ENCODE results near the gene FER.
"Not testable (repeated sequence)": the region's sequence is repeated elsewhere in the genome, so short reads cannot be mapped to it uniquely, and the experiment has no call there.

Gene FER

DNA sequence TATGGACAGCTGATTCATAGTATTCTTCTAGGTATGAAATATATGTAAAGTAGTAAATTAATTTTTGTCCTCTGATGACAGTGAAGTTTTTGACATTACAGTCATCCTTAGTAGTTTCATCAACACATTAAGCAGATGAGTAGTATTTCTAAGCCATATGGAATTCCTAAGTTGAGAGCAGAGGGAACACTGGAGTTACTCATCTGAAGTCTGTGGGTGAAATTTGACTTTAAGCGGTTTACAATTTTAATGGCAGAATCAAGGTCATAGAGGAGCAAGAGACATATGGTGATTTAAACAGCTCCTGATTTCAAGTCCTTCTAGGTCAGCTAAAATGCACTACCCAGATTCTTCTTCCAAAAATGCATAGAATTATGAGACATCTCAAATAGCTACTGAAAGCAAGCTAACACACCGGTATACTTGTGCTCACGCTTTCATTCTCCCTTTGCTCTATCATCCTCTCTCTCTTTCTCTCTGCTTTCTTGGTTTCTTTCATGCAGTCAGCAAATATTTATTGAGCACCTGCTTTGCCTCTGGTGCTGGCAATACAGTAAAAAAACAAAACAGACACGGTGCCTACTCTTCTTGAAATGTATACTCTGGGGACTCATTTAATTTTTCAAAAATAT lies 235.9 kb downstream of the FER start:
- DNase-seq, result peak; percentile 78

DNA sequence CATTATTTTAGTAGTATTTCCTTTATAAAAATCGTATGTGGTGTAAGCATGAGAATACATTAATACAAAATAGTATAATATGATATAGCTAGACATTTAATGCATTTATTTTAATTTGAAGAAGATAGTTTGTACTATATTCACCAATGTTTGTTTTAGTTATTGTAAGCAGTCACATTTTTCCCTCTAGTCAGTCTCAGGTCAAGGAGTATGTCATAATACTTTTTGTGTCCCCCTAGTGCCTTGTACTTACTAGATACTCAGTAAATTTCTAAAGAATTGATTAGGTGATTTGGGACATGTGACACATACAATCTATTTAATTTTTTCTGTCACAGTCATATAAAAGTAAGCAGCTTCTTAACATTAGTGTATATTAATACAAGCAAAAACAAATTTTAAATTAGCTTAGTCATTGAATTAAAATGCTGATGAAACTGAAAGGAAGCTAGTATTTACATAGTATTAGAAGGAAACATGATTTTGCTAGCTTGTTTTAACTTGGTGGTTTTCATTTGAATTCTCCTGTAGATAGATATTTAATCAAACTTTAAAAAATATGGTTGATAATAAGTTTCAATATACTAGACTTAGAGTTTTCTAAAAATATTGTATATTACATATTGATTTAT lies 242.2 kb downstream of the FER start:
- peak; percentile 21 for DNase-seq

GRCh38 chr5:108992396-108993085 lies 244.8 kb downstream of the FER start:
- DNase-seq, result not testable (repeated sequence)

DNA sequence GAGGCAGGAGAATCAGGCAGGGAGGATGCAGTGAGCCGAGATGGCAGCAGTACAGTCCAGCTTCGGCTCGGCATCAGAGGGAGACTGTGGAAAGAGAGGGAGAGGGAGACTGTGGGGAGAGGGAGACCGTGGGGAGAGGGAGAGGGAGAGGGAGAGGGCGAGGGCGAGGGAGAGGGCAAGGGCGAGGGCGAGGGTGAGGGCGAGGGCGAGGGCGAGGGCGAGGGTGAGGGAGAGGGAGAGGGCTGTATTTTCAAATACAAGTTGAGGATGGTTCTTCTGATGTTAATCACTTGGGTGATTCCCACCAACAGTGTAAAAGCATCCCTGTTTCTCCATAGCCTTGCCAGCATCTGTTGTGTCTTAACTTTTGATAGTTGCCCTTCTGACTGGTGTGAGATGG lies 245.7 kb downstream of the FER start:
- not testable (repeated sequence) for DNase-seq

GRCh38 chr5:108997720-108998119 lies 250.0 kb downstream of the FER start:
- no peak for DNase-seq

DNA sequence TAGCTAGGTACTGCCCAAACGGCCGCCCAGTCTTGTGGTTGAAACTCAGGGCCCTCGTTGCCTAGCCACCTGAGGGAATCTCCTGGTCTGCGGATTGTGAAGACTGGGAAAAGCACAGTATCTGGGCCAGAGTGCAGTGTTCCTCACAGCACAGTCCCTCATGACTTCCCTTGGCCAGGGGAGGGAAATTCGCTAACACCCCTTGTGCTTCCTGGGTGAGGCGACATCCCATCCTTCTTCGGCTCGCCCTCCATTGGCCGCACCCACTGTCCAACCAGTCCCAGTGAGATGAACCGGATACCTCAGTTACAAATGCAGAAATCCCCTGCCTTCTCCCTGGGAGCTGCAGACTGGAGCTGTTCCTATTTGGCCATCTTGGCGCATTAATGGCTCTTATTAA lies 250.5 kb downstream of the FER start:
- no peak for DNase-seq

GRCh38 chr5:109003928-109004327 lies 256.2 kb downstream of the FER start:
- no peak for DNase-seq

DNA sequence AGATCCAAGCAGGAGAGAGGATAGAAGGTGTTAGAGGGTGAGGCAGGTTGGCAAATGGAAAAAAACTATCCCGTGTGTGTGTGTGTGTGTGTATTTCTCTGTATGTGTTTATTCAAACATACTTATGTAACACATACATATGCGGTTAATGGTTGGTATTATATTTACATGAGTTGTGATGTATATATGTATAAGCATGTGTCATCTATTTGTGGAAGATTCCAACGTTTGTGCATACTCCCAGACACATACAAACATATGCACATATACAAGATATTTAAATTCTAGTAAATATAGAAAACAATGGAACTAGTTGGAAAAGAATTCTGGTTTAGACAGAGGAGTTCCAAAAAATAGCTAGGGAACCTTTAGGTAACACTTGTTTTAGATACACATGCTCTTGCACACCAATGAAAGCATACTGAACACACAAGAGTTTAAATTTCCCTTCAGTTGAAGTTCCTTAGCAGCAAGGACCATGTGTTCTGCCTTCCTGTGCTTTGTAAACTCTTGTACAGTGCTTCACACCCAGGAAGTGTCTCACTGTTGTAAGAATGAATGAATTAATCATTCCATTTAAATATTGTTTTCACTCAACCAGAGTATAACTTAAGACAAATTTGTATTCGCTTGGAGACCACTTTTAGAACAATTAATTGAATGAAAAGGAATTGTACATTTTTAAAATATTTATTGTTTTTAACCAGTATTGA lies 257.8 kb downstream of the FER start:
- no peak for DNase-seq

- no peak for DNase-seq
Observed at GRCh38 chr5:109006129-109006528, 258.4 kb downstream of the FER start.

- DNase-seq, result no peak
Observed at GRCh38 chr5:109016300-109016699, 268.6 kb downstream of the FER start.

- no peak for DNase-seq
Observed at GRCh38 chr5:109022056-109022455, 274.4 kb downstream of the FER start.

GRCh38 chr5:109025729-109026128 lies 278.0 kb downstream of the FER start:
- not testable (repeated sequence) for DNase-seq

GRCh38 chr5:109027983-109028607 lies 280.4 kb downstream of the FER start:
- DNase-seq, result peak; percentile 14

DNA sequence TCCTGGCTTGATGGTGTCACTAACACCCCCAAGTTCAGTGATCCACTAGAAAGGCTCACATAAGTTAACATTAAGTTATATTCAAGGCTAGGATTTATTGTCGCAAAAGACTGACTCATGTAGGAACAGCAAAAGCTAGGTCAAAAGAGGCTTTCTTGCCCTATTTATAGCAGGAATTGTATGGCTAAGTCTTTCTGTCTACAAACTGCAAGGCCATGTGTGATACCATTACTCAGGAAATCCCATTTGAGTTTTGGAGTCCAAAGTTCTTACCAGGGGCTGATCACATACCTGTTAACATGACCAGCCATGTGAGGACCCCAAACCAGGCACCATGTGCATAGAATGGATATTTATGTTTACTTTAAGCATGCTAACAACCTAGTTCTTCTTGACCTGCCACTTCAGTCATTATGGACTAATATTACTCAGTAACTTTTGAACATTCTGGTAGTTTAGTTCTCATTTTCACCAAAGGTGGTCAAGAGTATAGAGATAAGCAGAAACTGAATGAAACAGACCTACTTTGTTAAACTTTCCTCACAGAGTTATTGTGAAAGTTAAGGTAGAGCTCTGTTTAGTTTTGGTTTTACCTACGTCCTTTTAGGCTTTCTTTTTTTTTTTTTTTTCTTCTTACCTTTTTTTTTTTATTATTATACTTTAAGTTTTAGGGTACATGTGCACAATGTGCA lies 281.1 kb downstream of the FER start:
- DNase-seq, result peak; percentile 18

DNA sequence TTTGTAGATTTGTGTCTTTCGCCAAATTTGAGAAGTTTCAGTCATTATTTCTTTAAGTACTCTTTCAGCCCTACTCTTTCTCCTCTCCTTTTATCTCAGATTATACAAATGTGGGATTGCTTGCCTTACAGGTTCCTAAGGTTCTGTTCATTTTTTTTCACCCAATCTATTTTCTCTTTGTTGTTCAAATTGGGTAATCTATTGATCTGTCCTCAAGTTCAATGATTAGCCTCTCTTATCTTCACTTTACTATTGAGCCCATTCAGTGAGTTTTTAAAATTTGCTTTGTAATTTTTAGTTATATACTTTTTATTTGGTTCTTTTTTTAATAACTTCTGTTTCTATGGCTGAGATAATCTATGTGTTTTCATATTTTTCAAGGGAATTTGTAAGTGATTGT lies 282.1 kb downstream of the FER start:
- no peak for DNase-seq

DNA sequence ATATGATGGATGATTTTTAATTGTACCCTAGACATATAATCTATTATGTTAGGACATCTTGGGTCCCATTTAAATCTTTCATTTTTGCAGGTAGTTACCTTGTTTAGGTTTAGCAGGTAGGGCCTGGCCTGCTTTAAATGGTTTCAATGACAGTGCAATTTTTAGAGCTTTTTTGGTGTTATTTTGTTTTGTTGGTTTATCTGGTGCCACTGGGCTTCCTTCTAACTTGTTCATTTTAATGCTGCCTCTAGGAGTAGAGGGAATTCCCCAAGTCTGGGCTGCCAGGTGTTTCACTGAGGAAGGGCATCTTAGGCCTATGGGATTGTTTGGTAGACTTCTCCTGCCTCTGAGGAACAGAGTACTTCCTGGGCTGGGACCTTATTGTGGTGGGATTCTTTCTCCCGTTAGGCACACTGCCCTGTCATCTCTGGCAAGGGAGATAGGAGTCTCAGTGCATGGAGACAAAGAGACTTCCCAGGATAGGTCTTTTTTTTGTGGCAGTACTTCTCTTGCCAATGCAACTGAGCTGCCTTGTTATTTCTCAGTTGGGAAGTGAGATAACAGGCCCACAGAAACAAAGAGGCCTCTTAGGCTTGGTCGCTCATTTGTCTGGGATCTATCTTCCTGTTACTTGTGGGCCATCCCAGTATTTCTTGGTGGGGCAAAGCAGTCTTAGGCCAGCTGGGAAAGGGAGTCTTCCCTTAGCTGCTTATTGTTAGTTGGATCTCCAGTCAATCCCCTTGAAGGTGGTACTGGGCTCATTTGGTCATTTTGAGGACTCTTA lies 282.9 kb downstream of the FER start:
- no peak for DNase-seq

- no peak for DNase-seq
Observed at GRCh38 chr5:109034306-109034705, 286.6 kb downstream of the FER start.

- peak; percentile 62 for DNase-seq
Observed at GRCh38 chr5:109035436-109035835, 287.7 kb downstream of the FER start.

DNA sequence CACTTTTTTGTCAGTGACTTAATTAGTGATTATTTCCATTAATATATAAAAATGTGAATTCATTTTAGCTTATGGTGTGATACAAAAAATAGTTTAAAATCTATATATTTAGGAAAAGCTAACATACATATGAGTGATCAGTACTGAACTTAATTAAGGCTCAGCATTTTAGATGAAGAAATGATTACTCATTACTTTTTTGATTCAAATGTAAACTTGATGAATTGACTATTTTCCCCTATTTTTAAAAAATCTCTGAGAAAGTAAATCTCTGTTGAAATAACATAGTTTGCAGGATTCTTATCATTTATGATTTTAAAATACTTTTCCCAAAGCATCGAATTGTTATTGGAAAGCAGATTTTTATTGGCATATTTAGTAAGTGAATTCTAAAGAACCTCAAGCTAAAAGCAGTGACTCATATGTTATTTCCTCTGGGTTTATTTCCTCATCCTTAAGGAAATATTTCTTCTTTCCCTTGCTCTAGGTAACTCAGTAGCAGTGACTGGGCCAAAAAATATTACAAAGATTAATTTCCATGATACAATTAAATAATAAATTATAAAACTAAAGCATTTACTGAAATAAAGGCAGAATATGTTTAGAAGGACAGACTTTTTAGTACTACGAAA lies 290.6 kb downstream of the FER start:
- peak; percentile 23 for DNase-seq

DNA sequence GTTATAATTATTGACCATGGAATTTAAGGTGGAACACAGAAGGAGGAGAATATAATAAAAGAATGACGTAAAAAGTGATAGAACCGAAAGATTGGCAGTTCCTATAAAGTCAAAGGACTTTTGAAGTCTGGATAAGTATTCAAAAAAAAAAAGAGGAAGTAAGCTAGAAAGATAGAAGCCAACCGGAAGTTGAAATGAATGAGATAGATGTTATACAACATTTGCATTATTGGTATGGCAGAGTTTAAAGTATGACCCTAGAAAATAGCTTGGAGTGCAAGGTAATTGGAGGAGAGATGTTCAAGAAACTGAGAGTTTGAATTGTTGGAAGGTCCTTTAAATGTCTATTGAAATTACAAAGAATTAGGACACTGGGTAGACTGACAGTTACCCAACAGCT lies 293.6 kb downstream of the FER start:
- DNase-seq, result no peak

DNA sequence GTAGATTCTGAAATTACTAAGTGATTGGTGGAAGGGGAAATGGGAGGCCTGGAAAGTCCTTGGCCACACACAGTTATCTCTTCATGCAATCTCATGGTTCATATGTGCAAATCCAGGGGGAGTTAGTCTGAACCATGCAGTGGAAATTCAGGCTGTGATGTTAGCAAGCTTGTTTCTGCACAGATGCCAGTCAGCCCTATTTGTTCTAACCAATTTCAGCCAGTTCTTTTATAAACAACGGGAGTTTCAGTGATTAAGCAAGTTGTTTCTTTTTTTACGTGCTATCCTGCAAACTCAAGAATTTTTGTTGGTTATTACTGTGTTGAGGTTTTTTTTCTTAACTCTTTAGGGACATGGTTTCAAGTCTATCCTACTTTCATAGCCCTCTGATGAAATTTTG lies 298.0 kb downstream of the FER start:
- no peak for DNase-seq

Data from fibroblast of skin of right biceps (primary cell).